HepG2 (cell line): ENCODE measurements around the gene NCMAP. TPM values are rescaled to one million over a fixed set of nuclear protein-coding genes. Genes with fewer than 3 reads are reported as not detected.
A peak's percentile ranks its signal among the peaks of the same experiment; 100 is the strongest.

Experiments used
- ELF1 ChIP-seq: sonication (generic); formaldehyde crosslinking; IDR thresholded peaks from 2 replicates; pipeline ENCODE4 v1.4.0; 2020; ENCODE audit warnings: missing genetic modification reagents
- KDM5A ChIP-seq: fragments of 200-600 bp; sonication (generic); IDR thresholded peaks from 2 replicates; pipeline ENCODE4 v1.7.0; 2018; ENCODE audit warnings: antibody characterized with exemption, mild to moderate bottlenecking, low read length, borderline replicate concordance
- KDM6A ChIP-seq: IDR thresholded peaks from 2 replicates; pipeline ENCODE4 v1.6.1; 2016; ENCODE audit warnings: low read depth
- LRRFIP1 ChIP-seq: sonication (generic); formaldehyde crosslinking; conservative IDR thresholded peaks from 2 replicates; pipeline ENCODE4 v1.4.0; 2020; ENCODE audit warnings: missing genetic modification reagents
- POGZ ChIP-seq: sonication (generic); formaldehyde crosslinking; IDR thresholded peaks from 2 replicates; pipeline ENCODE4 v1.4.0; 2020; ENCODE audit warnings: mild to moderate bottlenecking, missing genetic modification reagents
- RBFOX2 ChIP-seq: fragments of 200-400 bp; formaldehyde crosslinking; IDR thresholded peaks from 2 replicates; pipeline ENCODE4 v1.6.1; 2017; ENCODE audit warnings: low read depth, mild to moderate bottlenecking, low read length
- RFX3 ChIP-seq: IDR thresholded peaks from 2 replicates; pipeline ENCODE4 v1.6.1; 2016; ENCODE audit warnings: missing biosample characterization, missing genetic modification reagents
- RXRB ChIP-seq: IDR thresholded peaks from 2 replicates; pipeline ENCODE4 v1.6.1; 2016; ENCODE audit warnings: borderline replicate concordance, missing genetic modification reagents, missing compliant biosample characterization
- ZBTB7A ChIP-seq: sonication (generic); formaldehyde crosslinking; IDR thresholded peaks from 2 replicates; pipeline ENCODE4 v1.8.0; 2022; ENCODE audit warnings: mild to moderate bottlenecking, missing genetic modification reagents
- ZFP62 ChIP-seq: sonication (generic); formaldehyde crosslinking; IDR thresholded peaks from 2 replicates; pipeline ENCODE4 v1.4.0; 2020; ENCODE audit warnings: missing genetic modification reagents
- ZNF280B ChIP-seq: sonication (generic); formaldehyde crosslinking; IDR thresholded peaks from 2 replicates; pipeline ENCODE4 v1.5.0; 2020; ENCODE audit warnings: missing genetic modification reagents, mild to moderate bottlenecking, borderline replicate concordance
- ZNF468 ChIP-seq: sonication (generic); formaldehyde crosslinking; IDR thresholded peaks from 2 replicates; pipeline ENCODE4 v1.8.0; 2022; ENCODE audit warnings: mild to moderate bottlenecking, moderate library complexity, missing genetic modification reagents
- ZNF549 ChIP-seq: sonication (generic); formaldehyde crosslinking; IDR thresholded peaks from 2 replicates; pipeline ENCODE4 v1.5.0; 2020; ENCODE audit warnings: missing genetic modification reagents
- ZNF660 ChIP-seq: sonication (generic); formaldehyde crosslinking; IDR thresholded peaks from 2 replicates; pipeline ENCODE4 v1.5.1; 2020; ENCODE audit warnings: mild to moderate bottlenecking, low read depth, missing genetic modification reagents, borderline replicate concordance
- ZNF746 ChIP-seq: sonication (generic); formaldehyde crosslinking; IDR thresholded peaks from 2 replicates; pipeline ENCODE4 v1.8.0; 2022; ENCODE audit warnings: mild to moderate bottlenecking, missing genetic modification reagents
- ZNF768 ChIP-seq: sonication (generic); formaldehyde crosslinking; IDR thresholded peaks from 2 replicates; pipeline ENCODE4 v1.4.0; 2020; ENCODE audit warnings: missing genetic modification reagents
- polyA plus RNA-seq, 8 experiments: library from polyadenylated mRNA; depleted of rRNA in 3 of 8; stranded (reverse) in 7 of 8; unstranded in 1 of 8; fragments of >200 nt; fragmentation: Illumina TruSeq in 4 of 8; extraction: Trizol in 4 of 8; gene quantifications; 2 replicates each; pipeline versions ENCODE4 v1.2.1 to v1.2.3, GENCODE V29; 2011 to 2016; ENCODE audit warnings: low read depth in 4 of 8, missing spikeins in 1 of 8, mixed read lengths in 1 of 8; ENCODE audit not compliant: insufficient read depth in 1 of 8
- total RNA-seq, 5 experiments: library from RNA; depleted of rRNA; stranded (reverse); fragments of >200 nt; fragmentation: Illumina TruSeq; extraction: Trizol; gene quantifications; 2 replicates each; pipeline ENCODE4 v1.2.3, GENCODE V29; 2016; ENCODE audit warnings: low read depth in 1 of 5
- TF ChIP-seq, protein P1 (sequence below): sonication (generic); formaldehyde crosslinking; conservative IDR thresholded peaks from 2 replicates; pipeline ENCODE4 v1.4.0; 2020; ENCODE audit warnings: mild to moderate bottlenecking, missing genetic modification reagents, moderate library complexity
- TF ChIP-seq, protein P2 (sequence below): sonication (generic); formaldehyde crosslinking; IDR thresholded peaks from 2 replicates; pipeline ENCODE4 v1.8.0; 2022; ENCODE audit warnings: mild to moderate bottlenecking, missing genetic modification reagents, borderline replicate concordance

NCMAP gene
- total and polyA plus RNA-seq, 2 of the 13 experiments (the other 11 are each of a cell fraction or from before 2014, with no cell fraction given) = 2.7 to 20.0 TPM

DNA sequence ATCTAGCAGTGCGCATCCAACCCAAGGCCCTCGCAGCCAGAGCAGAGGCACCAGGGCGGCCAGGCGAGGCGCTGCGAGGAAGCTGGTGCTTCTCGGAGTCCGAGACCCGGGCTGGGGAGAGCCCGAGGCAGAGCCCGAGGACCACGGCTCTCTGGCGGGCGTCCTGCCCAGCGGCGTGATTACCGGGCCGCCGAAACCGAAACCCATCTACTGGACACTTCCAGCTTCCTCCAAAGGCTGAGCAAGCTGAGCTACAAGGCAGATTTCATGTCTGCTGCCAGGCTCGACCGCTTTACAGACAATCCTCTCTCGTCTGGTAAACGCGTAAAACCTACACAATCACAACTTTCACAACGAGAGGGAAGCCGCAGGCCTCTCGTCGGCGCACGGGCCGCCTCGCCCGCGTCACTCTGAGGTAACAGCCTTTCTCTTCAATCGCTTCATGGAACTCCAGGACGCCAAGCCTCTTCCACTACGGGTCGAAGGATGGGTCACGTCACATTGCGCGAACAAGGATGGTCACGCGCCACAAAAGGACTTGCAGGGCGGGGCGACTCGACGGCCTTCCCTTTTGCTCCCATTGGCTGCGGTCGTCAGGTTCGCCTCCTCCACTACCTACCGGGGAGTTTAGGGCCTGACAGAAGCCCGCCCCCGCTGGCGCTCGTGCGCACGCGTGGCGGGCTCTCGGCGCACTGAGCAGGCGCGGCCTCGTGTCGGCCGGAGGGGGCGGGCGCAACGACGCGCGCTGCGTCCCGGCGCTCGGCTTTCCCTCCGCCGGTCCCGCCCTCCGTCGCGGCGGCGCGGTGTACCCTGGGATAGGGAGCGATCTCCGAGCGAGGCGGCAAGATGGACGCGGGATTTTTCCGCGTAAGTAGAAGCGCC, 86.8 kb downstream of the NCMAP start, which contains the start of gene SRRM1 (continued):
- TF ChIP-seq ZNF768 (CRISPR knock-in tag) = 0 out of 2 replicates have a peak, but pooled peaks have one; percentile 22
- peak; percentile 71; the same call in 1 of the 2 replicates for TF ChIP-seq ELF1 (CRISPR knock-in tag)
- no peak for TF ChIP-seq ZNF746 (CRISPR knock-in tag)
- no peak for TF ChIP-seq ZNF468 (CRISPR knock-in tag)
- TF ChIP-seq RFX3 (CRISPR knock-in tag) = no peak
- peak; percentile 86 for TF ChIP-seq RBFOX2
- no peak for TF ChIP-seq ZFP62 (CRISPR knock-in tag)
- TF ChIP-seq ZBTB7A = peak; percentile 39; the same call in 1 of the 2 replicates
- TF ChIP-seq KDM5A = no peak; the same call in none of the 2 replicates
- TF ChIP-seq POGZ (CRISPR knock-in tag) = peak; percentile 88
- TF ChIP-seq ZNF660 (CRISPR knock-in tag) = no peak
- TF ChIP-seq, protein P1, sequence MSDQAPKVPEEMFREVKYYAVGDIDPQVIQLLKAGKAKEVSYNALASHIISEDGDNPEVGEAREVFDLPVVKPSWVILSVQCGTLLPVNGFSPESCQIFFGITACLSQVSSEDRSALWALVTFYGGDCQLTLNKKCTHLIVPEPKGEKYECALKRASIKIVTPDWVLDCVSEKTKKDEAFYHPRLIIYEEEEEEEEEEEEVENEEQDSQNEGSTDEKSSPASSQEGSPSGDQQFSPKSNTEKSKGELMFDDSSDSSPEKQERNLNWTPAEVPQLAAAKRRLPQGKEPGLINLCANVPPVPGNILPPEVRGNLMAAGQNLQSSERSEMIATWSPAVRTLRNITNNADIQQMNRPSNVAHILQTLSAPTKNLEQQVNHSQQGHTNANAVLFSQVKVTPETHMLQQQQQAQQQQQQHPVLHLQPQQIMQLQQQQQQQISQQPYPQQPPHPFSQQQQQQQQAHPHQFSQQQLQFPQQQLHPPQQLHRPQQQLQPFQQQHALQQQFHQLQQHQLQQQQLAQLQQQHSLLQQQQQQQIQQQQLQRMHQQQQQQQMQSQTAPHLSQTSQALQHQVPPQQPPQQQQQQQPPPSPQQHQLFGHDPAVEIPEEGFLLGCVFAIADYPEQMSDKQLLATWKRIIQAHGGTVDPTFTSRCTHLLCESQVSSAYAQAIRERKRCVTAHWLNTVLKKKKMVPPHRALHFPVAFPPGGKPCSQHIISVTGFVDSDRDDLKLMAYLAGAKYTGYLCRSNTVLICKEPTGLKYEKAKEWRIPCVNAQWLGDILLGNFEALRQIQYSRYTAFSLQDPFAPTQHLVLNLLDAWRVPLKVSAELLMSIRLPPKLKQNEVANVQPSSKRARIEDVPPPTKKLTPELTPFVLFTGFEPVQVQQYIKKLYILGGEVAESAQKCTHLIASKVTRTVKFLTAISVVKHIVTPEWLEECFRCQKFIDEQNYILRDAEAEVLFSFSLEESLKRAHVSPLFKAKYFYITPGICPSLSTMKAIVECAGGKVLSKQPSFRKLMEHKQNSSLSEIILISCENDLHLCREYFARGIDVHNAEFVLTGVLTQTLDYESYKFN (CRISPR knock-in tag) = 0 out of 2 replicates have a peak, but pooled peaks have one; percentile 53
- TF ChIP-seq KDM6A (CRISPR knock-in tag) = no peak
- TF ChIP-seq, protein P2, sequence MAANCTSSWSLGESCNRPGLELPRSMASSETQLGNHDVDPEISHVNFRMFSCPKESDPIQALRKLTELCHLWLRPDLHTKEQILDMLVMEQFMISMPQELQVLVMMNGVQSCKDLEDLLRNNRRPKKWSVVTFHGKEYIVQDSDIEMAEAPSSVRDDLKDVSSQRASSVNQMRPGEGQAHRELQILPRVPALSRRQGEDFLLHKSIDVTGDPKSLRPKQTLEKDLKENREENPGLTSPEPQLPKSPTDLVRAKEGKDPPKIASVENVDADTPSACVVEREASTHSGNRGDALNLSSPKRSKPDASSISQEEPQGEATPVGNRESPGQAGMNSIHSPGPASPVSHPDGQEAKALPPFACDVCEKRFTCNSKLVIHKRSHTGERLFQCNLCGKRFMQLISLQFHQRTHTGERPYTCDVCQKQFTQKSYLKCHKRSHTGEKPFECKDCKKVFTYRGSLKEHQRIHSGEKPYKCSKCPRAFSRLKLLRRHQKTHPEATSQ = peak; percentile 91
- TF ChIP-seq ZNF280B (CRISPR knock-in tag) = no peak
- peak; percentile 49; the same call in 1 of the 2 replicates for TF ChIP-seq RXRB
- TF ChIP-seq LRRFIP1 = 0 out of 2 replicates have a peak, but pooled peaks have one; percentile 2
- no peak for TF ChIP-seq ZNF549 (CRISPR knock-in tag)
